Spleen (tissue), 11 donors: ENCODE data around the gene STAT1. TPM values are rescaled to one million over a fixed set of nuclear protein-coding genes. Genes with fewer than 3 reads are reported as not detected.

Experiments
- DNase-seq: peaks from one replicate; pipeline ENCODE4 v3.0.0-alpha.2; 2020
- H3K27ac ChIP-seq, 8 donors: fragments of 200-600 bp; sonication (generic) in 7 of 8; 1 replicate in 4 of 8; 2 replicates in 4 of 8; pipeline versions ENCODE4 v1.5.0 to v1.8.0; 2016 to 2021; ENCODE audit warnings: inconsistent platforms in 4 of 8, mild to moderate bottlenecking in 4 of 8, moderate library complexity in 1 of 8
- H3K27me3 ChIP-seq, 7 donors: fragments of 200-600 bp; sonication (generic) in 6 of 7; replicated peaks in 1 of 7; 1 replicate in 4 of 7; 2 replicates in 3 of 7; pipeline versions ENCODE4 v1.5.0 to v1.8.0; 2016 to 2021; ENCODE audit warnings: inconsistent platforms in 3 of 7, mild to moderate bottlenecking in 1 of 7
- H3K36me3 ChIP-seq, 6 donors: fragments of 200-600 bp; sonication (generic) in 5 of 6; 1 replicate in 4 of 6; 2 replicates in 2 of 6; pipeline versions ENCODE4 v1.5.0 to v1.8.0; 2016 to 2021; ENCODE audit warnings: inconsistent platforms in 2 of 6
- H3K4me1 ChIP-seq, 6 donors: fragments of 200-600 bp; sonication (generic) in 5 of 6; 1 replicate in 3 of 6; 2 replicates in 3 of 6; pipeline versions ENCODE4 v1.5.0 to v1.8.0; 2016 to 2021; ENCODE audit warnings: inconsistent platforms in 3 of 6
- H3K4me3 ChIP-seq, 8 donors: fragments of 200-600 bp; sonication (generic) in 7 of 8; 1 replicate in 4 of 8; 2 replicates in 4 of 8; pipeline versions ENCODE4 v1.5.0 to v1.8.0; 2016 to 2021; ENCODE audit warnings: inconsistent platforms in 4 of 8, mild to moderate bottlenecking in 4 of 8, moderate library complexity in 2 of 8
- H3K9me3 ChIP-seq, 8 donors: fragments of 200-600 bp; sonication (generic) in 7 of 8; 1 replicate in 4 of 8; 2 replicates in 4 of 8; pipeline versions ENCODE4 v1.5.0 to v1.8.0; 2016 to 2021; ENCODE audit warnings: inconsistent platforms in 4 of 8
- CTCF ChIP-seq, 11 experiments: fragments of 200-600 bp in 7 of 11; fragments of 450-650 bp in 4 of 11; sonication (generic) in 4 of 11; IDR thresholded peaks in 8 of 11; conservative IDR thresholded peaks in 3 of 11; 1 replicate in 7 of 11; 2 replicates in 4 of 11; pipeline versions ENCODE4 v1.4.0 to v1.8.0; 2016 to 2021; ENCODE audit warnings: antibody characterized with exemption in 11 of 11, inconsistent platforms in 4 of 11, mild to moderate bottlenecking in 1 of 11
- POLR2A ChIP-seq, 3 donors: fragments of 450-650 bp; IDR thresholded peaks; one replicate each; pipeline ENCODE4 v1.5.1; 2017; ENCODE audit warnings: antibody characterized with exemption in 3 of 3, mild to moderate bottlenecking in 1 of 3
- POLR2AphosphoS5 ChIP-seq, 3 donors: sonication (generic); formaldehyde crosslinking; IDR thresholded peaks; one replicate each; pipeline ENCODE4 v1.5.1; 2017; ENCODE audit warnings: antibody characterized with exemption in 3 of 3
- WGBS, 5 donors: extraction: QIAGEN DNeasy Blood & Tissue Kit in 3 of 5; methylation state at CpG; one replicate each; pipeline versions ENCODE4 v1.1.5 to v1.1.7; 2013 to 2018; 5-methylcytosine and 5-hydroxymethylcytosine counted together
- intact Hi-C: fragments of 100-400 bp; cut with DNase I; formaldehyde crosslinking; loops from one replicate; pipeline ENCODE4 v1.15.0; 2023; ENCODE audit warnings: low total_unique reads
- polyA plus RNA-seq, 3 donors: library from polyadenylated mRNA; stranded (reverse); fragments of 200-250 nt; gene quantifications; one replicate each; pipeline ENCODE4 v1.2.1, GENCODE V29; 2013
- total RNA-seq, 7 donors: library from RNA; depleted of rRNA in 3 of 7; stranded (reverse); fragments of >200 nt in 3 of 7; fragmentation: NEBNext Ultra II Directional in 4 of 7; extraction: Animal tissue kit (Norgen Biotek cat#: 25700) in 4 of 7; gene quantifications; one replicate each; pipeline versions ENCODE4 v1.1.0 to v1.2.1, GENCODE V29; 2016 to 2021
- donor health status: healthy with polysubstance abuse.
- donor health status: DM: no; HTN: no; CAD: no; lungs with moderate emphysema.
- donor health status: DM: no; HTN: no; CAD: no.
- donor health status: Bipolar disorder and iron deficiency.
- donor health status: healthy.
- donor health status: DM: no; HTN: no; CAD: no.
- donor health status: DM: yes; HTN: yes; CAD: no.

STAT1 gene
- total and polyA plus RNA-seq, 10 donors = 19.5 to 246 (median 119) TPM

- WGBS, 5 donors = 90 to 94% (median 93%) methylated on average over 9 of the region's 9 CpGs
- H3K36me3 ChIP-seq = peaks cover 13 to 100% (median 100%) of the 10 kb centered on the region in 6 donors
- intact Hi-C loops = no loop called here
Observed at GRCh38 chr2:190999949-191000665, 13.9 kb downstream of the STAT1 start.

DNA sequence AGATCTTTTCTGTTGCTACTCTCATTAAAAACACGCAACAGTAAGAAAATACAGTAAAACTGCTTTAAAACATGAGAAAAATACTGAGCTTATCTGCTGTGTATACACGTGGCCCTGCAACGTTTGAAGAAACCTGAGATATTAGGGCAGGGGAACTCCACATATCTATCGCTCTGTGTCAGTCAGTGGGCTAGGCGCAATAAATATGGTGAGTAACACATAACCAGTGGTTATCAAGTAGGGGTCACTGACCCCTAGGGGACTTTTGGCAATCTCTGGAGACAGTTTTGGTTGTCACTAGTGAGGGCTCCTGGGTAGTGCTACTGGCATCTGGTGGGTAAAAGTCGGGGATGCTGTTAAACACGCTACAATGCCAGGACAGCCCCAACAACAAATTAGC lies 14.9 kb downstream of the STAT1 start:
- Histone ChIP-seq H3K27ac (peak overlapping the region in 1 of 8 donors; percentile 34), H3K4me3 (no peak overlapping the region), H3K27me3 (no peaks in the 10 kb centered on the region), H3K36me3 (peaks cover 13 to 100% (median 100%) of the 10 kb centered on the region in 6 donors), H3K4me1 (peaks cover 0 to 25% (median 2%) of the 10 kb centered on the region in 6 donors), H3K9me3 (peaks cover 0 to 7% (median 3%) of the 10 kb centered on the region in 8 donors)
- TF ChIP-seq CTCF (IDR thresholded peaks at IDR 0.05 in 8 of 11, conservative IDR thresholded peaks at IDR 0.05 in 3 of 11) = no peak
- no peak for TF ChIP-seq POLR2A (IDR thresholded peaks at IDR 0.05)
- no peak for TF ChIP-seq POLR2AphosphoS5 (IDR thresholded peaks at IDR 0.05)
- 81 to 91% (median 85%) methylated on average over 7 of the region's 7 CpGs for WGBS, 5 donors
- no peak for DNase-seq
- intact Hi-C loops = no loop called here

More at GRCh38 chr2:190999949-191000665, 13.9 kb downstream of the STAT1 start:
- Histone ChIP-seq H3K4me1 (peaks cover 0 to 29% (median 2%) of the 10 kb centered on the region in 6 donors), H3K9me3 (peaks cover 0 to 10% (median 6%) of the 10 kb centered on the region in 8 donors), H3K27me3 (no peaks in the 10 kb centered on the region), H3K4me3 (no peak overlapping the region), H3K27ac (peak overlapping the region in 1 of 8 donors; percentile 34)
- DNase-seq = no peak
- TF ChIP-seq POLR2A (IDR thresholded peaks at IDR 0.05) = no peak
- no peak for TF ChIP-seq CTCF (IDR thresholded peaks at IDR 0.05 in 8 of 11, conservative IDR thresholded peaks at IDR 0.05 in 3 of 11)
- no peak for TF ChIP-seq POLR2AphosphoS5 (IDR thresholded peaks at IDR 0.05)

GRCh38 chr2:190997526-190998113 lies 16.4 kb downstream of the STAT1 start:
- peaks cover 17 to 100% (median 100%) of the 10 kb centered on the region in 6 donors for H3K36me3 ChIP-seq
- intact Hi-C loops = no loop called here
- TF ChIP-seq POLR2A (IDR thresholded peaks at IDR 0.05) (no peak), CTCF (IDR thresholded peaks at IDR 0.05 in 8 of 11, conservative IDR thresholded peaks at IDR 0.05 in 3 of 11) (no peak), POLR2AphosphoS5 (IDR thresholded peaks at IDR 0.05) (no peak)
- H3K27me3 ChIP-seq = no peaks in the 10 kb centered on the region
- H3K9me3 ChIP-seq = no peaks in the 10 kb centered on the region
- no peak overlapping the region for H3K4me3 ChIP-seq
- WGBS, 5 donors = 84 to 95% (median 92%) methylated on average over 8 of the region's 8 CpGs
- no peak for DNase-seq
- peaks cover 0 to 28% (median 2%) of the 10 kb centered on the region in 6 donors for H3K4me1 ChIP-seq
- H3K27ac ChIP-seq = peak overlapping the region in 3 of 8 donors; percentile 42 to 59 (median 42)

DNA sequence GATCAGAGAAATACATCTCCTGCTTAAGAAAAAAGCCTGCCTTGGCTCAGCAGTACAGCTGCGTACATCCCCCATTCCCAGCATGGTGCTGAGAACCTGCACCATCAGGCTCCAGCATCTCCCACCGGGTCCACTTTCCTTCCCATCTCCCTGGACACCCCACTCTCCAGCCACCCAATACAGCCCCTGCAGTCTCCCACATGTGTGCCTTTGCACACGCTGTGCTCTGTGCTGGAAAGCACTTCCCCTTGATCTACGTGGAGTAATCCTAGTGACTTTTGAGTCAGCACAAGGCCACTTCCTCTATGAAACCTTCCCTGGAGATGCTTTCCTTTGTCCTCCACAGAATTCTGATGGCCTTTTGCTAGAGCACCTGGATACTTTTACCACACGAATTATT lies 17.0 kb downstream of the STAT1 start:
- no peak for TF ChIP-seq POLR2A (IDR thresholded peaks at IDR 0.05)
- TF ChIP-seq POLR2AphosphoS5 (IDR thresholded peaks at IDR 0.05) = peak in 1 of 3 donors; percentile 27
- intact Hi-C loops = no loop called here
- H3K4me3 ChIP-seq = no peak overlapping the region
- no peaks in the 10 kb centered on the region for H3K27me3 ChIP-seq
- no peaks in the 10 kb centered on the region for H3K9me3 ChIP-seq
- DNase-seq = no peak
- peaks cover 17 to 100% (median 99%) of the 10 kb centered on the region in 6 donors for H3K36me3 ChIP-seq
- H3K4me1 ChIP-seq = peaks cover 0 to 21% (median 2%) of the 10 kb centered on the region in 6 donors
- WGBS, 5 donors = 58 to 76% (median 69%) methylated on average over 5 of the region's 5 CpGs
- H3K27ac ChIP-seq = peak overlapping the region in 5 of 8 donors; percentile 7 to 59 (median 42)
